Vagina (tissue), 2 donors: ENCODE measurements around the gene CELF4.

Source experiments
- CTCF ChIP-seq, 3 experiments: fragments of 450-650 bp in 2 of 3; fragments of 200-600 bp in 1 of 3; sonication (generic) in 1 of 3; IDR thresholded peaks; one replicate each; pipeline ENCODE4 v1.5.1; 2017 to 2019; ENCODE audit warnings: antibody characterized with exemption in 3 of 3, mild to moderate bottlenecking in 2 of 3, moderate library complexity in 2 of 3
- POLR2AphosphoS5 ChIP-seq, 2 donors: sonication (generic); formaldehyde crosslinking; IDR thresholded peaks; one replicate each; pipeline ENCODE4 v1.9.0; 2017; ENCODE audit warnings: antibody characterized with exemption in 2 of 2, mild to moderate bottlenecking in 2 of 2, low read depth in 1 of 2; ENCODE audit not compliant: insufficient read depth in 1 of 2

DNA sequence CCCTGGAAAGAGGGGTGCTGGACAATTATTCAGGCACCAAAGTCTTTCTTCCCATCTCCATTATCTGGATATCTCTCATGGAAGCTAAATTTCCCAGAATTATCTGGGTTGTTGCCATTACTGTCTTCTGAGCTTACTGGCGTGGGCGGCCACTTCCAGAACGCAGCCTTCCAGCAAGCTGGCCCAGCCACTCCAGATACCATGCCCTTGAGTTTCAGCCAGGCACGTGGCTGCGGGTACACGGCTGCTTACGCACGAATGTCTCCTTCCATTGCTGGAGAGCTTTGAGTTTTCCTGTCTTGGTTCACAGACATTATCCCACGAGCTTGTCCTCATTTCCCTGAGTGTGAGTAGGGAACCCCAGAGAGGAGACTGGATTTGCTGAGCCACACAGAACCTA is 32.7 kb downstream of the CELF4 start:
- TF ChIP-seq CTCF (IDR thresholded peaks at IDR 0.05) (no peak), POLR2AphosphoS5 (IDR thresholded peaks at IDR 0.05; ENCODE audit: insufficient read depth in 1 of 2, low read depth in 1 of 2) (no peak)
